Stimulated activated CD4-positive, alpha-beta T cell treated with anti-CD3 and anti-CD28 coated beads, Interleukin-1b, Interleukin-23, amount 100 ng/mL, for 24 hours (primary cell): Measurements from ENCODE around the gene ZNF532.
"Not testable (repeated sequence)": the region's sequence is repeated elsewhere in the genome, so short reads cannot be mapped to it uniquely, and the experiment has no call there.

ENCODE experiments used
- DNase-seq, 4 experiments: peaks; one replicate each; pipeline ENCODE4 v3.0.0-alpha.2; 2020; ENCODE audit warnings: low read depth in 4 of 4, low spot score in 1 of 4

ZNF532 gene

GRCh38 chr18:58864146-58865032, at the start of gene ZNF532:
Gene ZNF532, plus strand, starts transcription at chr18:58864877. CDS start in a region left out here.
- no peak for DNase-seq

- DNase-seq, result no peak
Observed at GRCh38 chr18:58819051-58819450, 45.6 kb upstream of the ZNF532 start.

- DNase-seq, result no peak
Observed at GRCh38 chr18:58820251-58820650, 44.4 kb upstream of the ZNF532 start.

GRCh38 chr18:58822944-58823343, 41.7 kb upstream of the ZNF532 start:
- DNase-seq, result no peak

- DNase-seq, result no peak
Observed at GRCh38 chr18:58823412-58823811, 41.3 kb upstream of the ZNF532 start.

- not testable (repeated sequence) for DNase-seq
Observed at GRCh38 chr18:58826926-58827325, 37.8 kb upstream of the ZNF532 start.

GRCh38 chr18:58827428-58827827, 37.2 kb upstream of the ZNF532 start:
- no peak for DNase-seq

- no peak for DNase-seq
Observed at GRCh38 chr18:58827886-58828285, 36.8 kb upstream of the ZNF532 start.

- no peak for DNase-seq
Observed at GRCh38 chr18:58828399-58829121, 36.1 kb upstream of the ZNF532 start.

- DNase-seq, result no peak
Observed at GRCh38 chr18:58829263-58829662, 35.4 kb upstream of the ZNF532 start.

GRCh38 chr18:58829886-58830285, 34.8 kb upstream of the ZNF532 start:
- not testable (repeated sequence) for DNase-seq

GRCh38 chr18:58831606-58832005, 33.1 kb upstream of the ZNF532 start:
- DNase-seq, result no peak

- no peak for DNase-seq
Observed at GRCh38 chr18:58838165-58838860, 26.4 kb upstream of the ZNF532 start.

- no peak for DNase-seq
Observed at GRCh38 chr18:58838946-58839345, 25.7 kb upstream of the ZNF532 start.

- DNase-seq, result no peak
Observed at GRCh38 chr18:58842978-58843687, 21.5 kb upstream of the ZNF532 start.

- no peak for DNase-seq
Observed at GRCh38 chr18:58843688-58844035, 21.0 kb upstream of the ZNF532 start.

- DNase-seq, result no peak
Observed at GRCh38 chr18:58844871-58845270, 19.8 kb upstream of the ZNF532 start.

GRCh38 chr18:58845928-58846724, 18.6 kb upstream of the ZNF532 start:
- DNase-seq, result no peak

- no peak for DNase-seq
Observed at GRCh38 chr18:58847383-58848071, 17.1 kb upstream of the ZNF532 start.

- DNase-seq, result no peak
Observed at GRCh38 chr18:58848685-58849084, 16.0 kb upstream of the ZNF532 start.
